CD4-positive, alpha-beta T cell treated with Interleukin-15 for 4 hours (primary cell): Measurements from ENCODE around the gene UPF3B.
"Not testable (repeated sequence)": the region's sequence is repeated elsewhere in the genome, so short reads cannot be mapped to it uniquely, and the experiment has no call there.

ENCODE experiments used
- DNase-seq: peaks from one replicate; pipeline ENCODE4 v3.0.0-alpha.2; 2020; ENCODE audit warnings: low spot score

UPF3B gene

GRCh38 chrX:119826399-119826959 lies 26.3 kb downstream of the UPF3B start:
- DNase-seq: no peak

GRCh38 chrX:119824221-119824620 lies 28.5 kb downstream of the UPF3B start:
- DNase-seq: not testable (repeated sequence)

GRCh38 chrX:119821703-119822102 lies 31.1 kb downstream of the UPF3B start:
- peak; percentile 59 for DNase-seq

GRCh38 chrX:119817130-119817690 lies 35.6 kb downstream of the UPF3B start:
- no peak for DNase-seq

- DNase-seq: no peak
Measured at GRCh38 chrX:119816300-119816699, 36.5 kb downstream of the UPF3B start.

- no peak for DNase-seq
Measured at GRCh38 chrX:119809185-119809666, 43.5 kb downstream of the UPF3B start.

GRCh38 chrX:119808461-119808860 lies 44.3 kb downstream of the UPF3B start:
- DNase-seq: not testable (repeated sequence)

GRCh38 chrX:119802546-119802945 lies 50.2 kb downstream of the UPF3B start:
- no peak for DNase-seq

GRCh38 chrX:119801253-119802221 lies 51.2 kb downstream of the UPF3B start:
- no peak for DNase-seq

- peak; percentile 77 for DNase-seq
Measured at GRCh38 chrX:119791437-119792231, 61.1 kb downstream of the UPF3B start, which contains the start of gene RPL39. Gene RPL39 (minus strand): TSS chrX:119791630. CDS start chrX:119791576, 54 bp downstream.

- peak; percentile 66 for DNase-seq
Measured at GRCh38 chrX:119790977-119791436, 61.8 kb downstream of the UPF3B start.

- peak; percentile 33 for DNase-seq
Measured at GRCh38 chrX:119784747-119785446, 67.9 kb downstream of the UPF3B start.
